GM18502 (cell line): ENCODE measurements around the gene ATP6V1C2.

ENCODE experiments used
- ATAC-seq: cut with Tn5 transposase; IDR thresholded peaks from one replicate; pipeline ENCODE4 v1.9.1; 2021; ENCODE audit warnings: mild to moderate bottlenecking; ENCODE audit not compliant: unreplicated experiment, poor library complexity

Gene ATP6V1C2

GRCh38 chr2:10722252-10722825 lies 909 bp downstream of the ATP6V1C2 start:
- ATAC-seq: no peak

GRCh38 chr2:10732924-10733565 lies 11.6 kb downstream of the ATP6V1C2 start:
- no peak for ATAC-seq

GRCh38 chr2:10733566-10733925 lies 12.1 kb downstream of the ATP6V1C2 start:
- ATAC-seq: no peak

- no peak for ATAC-seq
Measured at GRCh38 chr2:10733980-10734379, 12.6 kb downstream of the ATP6V1C2 start.

- no peak for ATAC-seq
Measured at GRCh38 chr2:10738192-10738591, 16.8 kb downstream of the ATP6V1C2 start.

- ATAC-seq: no peak
Measured at GRCh38 chr2:10740226-10740625, 18.8 kb downstream of the ATP6V1C2 start.

GRCh38 chr2:10741139-10741538 lies 19.7 kb downstream of the ATP6V1C2 start:
- no peak for ATAC-seq

- no peak for ATAC-seq
Measured at GRCh38 chr2:10742666-10743065, 21.2 kb downstream of the ATP6V1C2 start.

GRCh38 chr2:10750610-10751009 lies 29.2 kb downstream of the ATP6V1C2 start:
- ATAC-seq: no peak

GRCh38 chr2:10752236-10752635 lies 30.8 kb downstream of the ATP6V1C2 start:
- ATAC-seq: no peak

- no peak for ATAC-seq
Measured at GRCh38 chr2:10753156-10753555, 31.7 kb downstream of the ATP6V1C2 start.

GRCh38 chr2:10753876-10754275 lies 32.4 kb downstream of the ATP6V1C2 start:
- no peak for ATAC-seq

- no peak for ATAC-seq
Measured at GRCh38 chr2:10755621-10756020, 34.2 kb downstream of the ATP6V1C2 start.

GRCh38 chr2:10757814-10758286 lies 36.4 kb downstream of the ATP6V1C2 start:
- ATAC-seq: no peak

- ATAC-seq: no peak
Measured at GRCh38 chr2:10759151-10759714, 37.8 kb downstream of the ATP6V1C2 start.

GRCh38 chr2:10760794-10761504 lies 39.5 kb downstream of the ATP6V1C2 start:
- ATAC-seq: no peak

- ATAC-seq: no peak
Measured at GRCh38 chr2:10761591-10761990, 40.2 kb downstream of the ATP6V1C2 start.

GRCh38 chr2:10762651-10763460 lies 41.4 kb downstream of the ATP6V1C2 start:
- no peak for ATAC-seq

GRCh38 chr2:10763461-10763800 lies 42.0 kb downstream of the ATP6V1C2 start:
- no peak for ATAC-seq

GRCh38 chr2:10764096-10764785 lies 42.8 kb downstream of the ATP6V1C2 start:
- no peak for ATAC-seq
